Fibroblast of gingiva (primary cell): ENCODE measurements around the gene TIMM44.
"Not testable (repeated sequence)": the region's sequence is repeated elsewhere in the genome, so short reads cannot be mapped to it uniquely, and the experiment has no call there.

Source experiments
- DNase-seq: peaks from one replicate; pipeline ENCODE4 v3.0.0-alpha.2; 2011; ENCODE audit warnings: low read depth

Gene TIMM44

DNA sequence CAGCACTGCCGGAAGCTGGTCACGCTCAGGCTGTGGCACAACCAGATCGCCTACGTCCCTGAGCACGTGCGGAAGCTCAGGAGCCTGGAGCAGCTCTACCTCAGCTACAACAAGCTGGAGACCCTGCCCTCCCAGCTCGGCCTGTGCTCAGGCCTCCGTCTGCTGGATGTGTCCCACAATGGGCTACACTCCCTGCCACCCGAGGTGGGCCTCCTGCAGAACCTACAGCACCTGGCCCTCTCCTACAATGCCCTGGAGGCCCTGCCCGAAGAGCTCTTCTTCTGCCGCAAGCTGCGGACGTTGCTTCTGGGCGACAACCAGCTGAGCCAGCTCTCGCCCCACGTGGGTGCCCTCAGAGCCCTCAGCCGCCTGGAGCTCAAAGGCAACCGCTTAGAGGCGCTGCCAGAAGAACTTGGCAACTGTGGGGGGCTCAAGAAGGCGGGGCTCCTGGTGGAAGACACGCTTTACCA, 43.0 kb downstream of the TIMM44 start:
- no peak for DNase-seq

DNA sequence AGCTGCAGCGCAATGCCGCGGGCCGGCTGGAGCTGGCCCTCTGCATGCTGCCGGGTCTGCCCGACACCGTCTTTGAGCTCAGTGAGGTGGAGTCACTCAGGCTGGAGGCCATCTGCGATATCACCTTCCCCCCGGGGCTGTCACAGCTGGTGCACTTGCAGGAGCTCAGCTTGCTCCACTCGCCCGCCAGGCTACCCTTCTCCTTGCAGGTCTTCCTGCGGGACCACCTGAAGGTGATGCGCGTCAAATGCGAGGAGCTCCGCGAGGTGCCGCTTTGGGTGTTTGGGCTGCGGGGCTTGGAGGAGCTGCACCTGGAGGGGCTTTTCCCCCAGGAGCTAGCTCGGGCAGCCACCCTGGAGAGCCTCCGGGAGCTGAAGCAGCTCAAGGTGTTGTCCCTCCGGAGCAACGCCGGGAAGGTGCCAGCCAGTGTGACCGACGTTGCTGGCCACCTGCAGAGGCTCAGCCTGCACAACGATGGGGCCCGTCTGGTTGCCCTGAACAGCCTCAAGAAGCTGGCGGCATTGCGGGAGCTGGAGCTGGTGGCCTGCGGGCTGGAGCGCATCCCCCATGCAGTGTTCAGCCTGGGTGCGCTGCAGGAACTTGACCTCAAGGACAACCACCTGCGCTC, 43.6 kb downstream of the TIMM44 start:
- no peak for DNase-seq

DNA sequence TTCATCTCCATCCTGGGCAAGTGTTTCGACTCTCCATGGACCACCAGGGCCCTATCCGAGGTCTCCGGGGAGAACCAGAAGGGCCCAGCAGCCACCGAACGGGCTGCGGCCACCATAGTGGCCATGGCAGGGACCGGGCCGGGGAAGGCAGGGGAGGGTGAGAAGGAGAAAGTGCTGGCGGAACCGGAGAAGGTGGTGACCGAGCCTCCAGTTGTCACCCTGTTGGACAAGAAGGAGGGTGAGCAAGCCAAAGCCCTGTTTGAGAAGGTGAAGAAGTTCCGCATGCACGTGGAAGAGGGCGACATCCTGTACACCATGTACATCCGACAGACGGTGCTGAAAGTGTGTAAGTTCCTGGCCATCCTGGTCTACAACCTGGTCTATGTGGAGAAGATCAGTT, 44.5 kb downstream of the TIMM44 start:
- DNase-seq: no peak

DNA sequence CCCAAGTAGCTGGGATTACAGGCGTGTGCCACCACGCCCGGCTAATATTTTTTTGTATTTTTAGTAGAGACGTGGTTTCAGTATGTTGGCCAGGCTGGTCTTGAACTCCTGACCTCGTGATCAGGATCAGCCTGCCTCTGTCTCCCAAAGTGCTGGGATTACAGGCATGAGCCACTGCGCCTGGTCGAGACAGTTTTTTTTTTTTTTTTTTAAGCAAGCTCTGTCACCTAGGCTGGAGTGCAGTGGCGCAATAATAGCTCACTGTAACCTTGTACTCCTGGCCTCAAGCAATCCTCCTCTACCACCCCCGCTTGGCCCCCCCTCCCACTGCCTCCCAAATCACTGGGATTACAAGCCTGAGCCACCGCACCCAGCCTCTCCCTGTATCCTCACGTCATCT, 46.2 kb downstream of the TIMM44 start:
- no peak for DNase-seq

DNA sequence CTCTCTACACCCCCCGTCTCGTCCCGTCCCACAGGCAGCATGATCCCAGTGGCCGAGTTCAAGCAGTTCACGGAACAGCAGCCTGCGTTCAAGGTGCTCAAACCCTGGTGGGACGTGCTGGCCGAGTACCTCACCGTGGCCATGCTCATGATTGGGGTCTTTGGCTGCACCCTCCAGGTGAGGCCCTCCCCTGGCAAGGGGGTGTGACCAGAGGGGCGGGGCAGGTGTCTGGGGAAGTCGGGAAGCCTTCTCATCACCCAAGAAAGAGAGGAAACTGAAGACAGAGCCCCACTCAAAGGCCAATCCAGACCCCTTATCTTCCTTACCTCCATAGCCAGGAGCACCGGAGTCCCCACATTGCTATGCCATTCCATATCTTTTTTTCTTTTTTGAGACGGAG, 47.9 kb downstream of the TIMM44 start:
- no peak for DNase-seq

DNA sequence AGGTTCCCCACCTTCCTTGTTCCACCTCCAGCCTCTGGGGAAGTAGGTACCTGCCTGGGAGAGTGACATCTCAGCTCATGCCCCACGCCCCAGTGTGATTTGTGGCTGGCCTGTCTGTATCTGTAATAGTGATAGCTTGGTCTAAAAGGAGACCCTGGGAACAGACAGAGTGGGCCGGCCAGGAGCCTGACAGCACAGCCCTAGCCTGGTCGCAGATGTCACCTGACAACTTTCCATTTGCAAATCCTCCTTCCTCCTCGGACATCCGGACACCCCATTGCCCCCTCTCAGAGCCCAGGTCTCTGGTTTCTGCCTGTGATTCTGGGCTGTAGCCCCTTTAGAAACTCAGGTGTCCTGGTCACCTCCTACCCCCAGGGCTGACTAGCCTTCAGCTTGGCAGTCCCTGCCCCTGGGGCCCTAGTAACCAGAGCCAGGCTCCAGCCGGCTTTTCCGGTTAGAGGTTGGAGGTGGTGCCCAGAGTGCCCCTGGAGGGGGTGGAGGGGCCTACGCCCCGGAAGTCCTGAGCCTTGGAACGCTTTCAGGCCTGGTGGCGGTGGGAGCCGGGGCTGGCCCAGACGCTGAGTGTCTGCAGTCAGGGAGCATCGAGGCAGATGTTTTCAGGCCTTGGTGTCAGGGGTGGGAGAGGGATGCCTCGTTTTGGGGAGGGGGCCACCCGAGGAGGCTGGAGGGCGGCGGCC, 48.7 kb downstream of the TIMM44 start:
- DNase-seq: no peak

DNA sequence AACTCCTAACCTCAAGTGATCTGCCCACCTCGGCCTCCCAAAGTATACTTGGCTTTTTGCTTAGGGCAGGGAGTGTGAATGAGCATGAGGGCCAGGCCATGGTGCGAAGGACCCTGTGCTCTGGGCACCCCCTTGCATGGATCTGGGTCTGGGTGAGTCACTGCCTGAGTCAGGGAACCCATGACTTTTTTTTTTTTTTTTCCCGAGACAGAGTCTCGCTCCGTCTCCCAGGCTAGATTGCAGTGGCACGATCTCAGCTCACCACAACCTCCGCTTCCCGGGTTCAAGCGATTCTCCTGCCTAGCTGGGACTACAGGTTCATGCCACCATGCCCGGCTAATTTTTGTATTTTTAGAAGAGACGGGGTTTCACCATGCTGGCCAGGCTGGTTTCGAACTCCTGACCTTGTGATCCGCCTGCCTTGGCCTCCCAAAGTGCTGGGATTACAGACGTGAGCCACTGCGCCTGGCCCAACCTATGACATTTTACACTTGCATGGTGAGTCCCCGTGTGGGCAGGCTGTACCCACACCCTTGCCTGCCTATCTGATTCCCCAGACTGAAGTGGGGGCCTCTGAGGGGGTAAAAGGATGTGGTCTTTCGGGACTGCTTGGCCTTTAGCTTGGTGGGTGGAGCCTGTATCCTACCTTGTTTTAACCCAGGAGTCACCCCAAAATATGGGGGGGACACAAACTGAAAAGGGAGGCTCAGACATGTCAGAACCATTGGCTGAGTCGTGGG, 49.9 kb downstream of the TIMM44 start:
- DNase-seq: not testable (repeated sequence)

DNA sequence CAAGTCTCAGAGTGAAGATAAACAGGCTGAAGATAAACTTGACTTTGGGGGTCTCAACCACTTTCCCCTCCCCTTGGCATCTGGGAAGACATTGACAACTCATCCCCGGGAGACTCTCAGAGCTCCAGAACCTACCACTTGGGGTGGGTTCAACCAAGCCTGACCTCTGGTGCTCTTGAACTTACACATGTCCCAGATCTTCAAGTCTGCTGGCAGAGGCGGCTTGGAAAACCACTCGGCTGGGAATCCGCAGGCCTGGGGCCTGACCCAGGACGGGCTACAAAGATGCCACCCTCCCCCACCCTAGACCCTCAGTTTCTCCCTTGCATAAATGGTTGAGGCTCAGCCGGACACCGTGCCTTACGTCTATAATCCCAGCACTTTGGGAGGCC, 54.6 kb downstream of the TIMM44 start:
- no peak for DNase-seq

DNA sequence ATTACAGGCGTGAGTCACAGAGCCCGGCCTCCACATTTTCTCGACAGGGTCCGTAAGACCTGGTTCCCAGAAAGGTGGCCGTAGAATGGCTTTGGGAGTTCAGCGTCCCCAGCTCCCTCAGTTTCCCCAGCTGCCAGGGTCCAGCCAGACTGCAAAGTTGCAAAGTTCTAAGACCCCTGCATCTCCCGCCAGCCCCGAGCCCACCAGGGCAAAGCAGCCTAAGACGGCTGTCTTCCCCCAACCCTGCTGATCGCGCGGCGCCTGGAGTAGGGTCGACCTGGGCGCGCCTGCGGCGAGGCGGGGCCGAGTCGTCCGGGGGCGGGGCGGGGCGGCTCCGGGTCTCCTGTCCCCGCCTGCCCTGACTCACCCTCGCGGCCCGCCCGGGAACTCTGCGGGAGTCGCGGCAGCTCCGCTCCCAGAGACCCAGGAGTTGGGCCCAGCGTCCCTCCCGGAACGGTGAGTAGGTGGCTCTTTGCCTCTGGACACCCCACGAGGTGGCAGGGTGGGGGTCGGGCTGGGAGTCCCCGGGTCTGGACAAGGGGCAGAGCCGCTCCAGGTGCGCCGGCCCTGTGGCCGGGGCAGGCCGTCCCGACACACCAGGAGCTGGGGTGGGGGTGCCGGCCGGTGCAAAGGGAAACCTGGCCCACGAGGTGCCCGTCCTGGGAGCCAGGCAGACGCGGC, 55.2 kb downstream of the TIMM44 start, which contains the start of gene LRRC8E:
LRRC8E (plus strand) TSS at position 366 of the 681 bp plus-strand sequence. CDS start 7,094 bp downstream, outside the sequence.
- DNase-seq: peak; percentile 59

DNA sequence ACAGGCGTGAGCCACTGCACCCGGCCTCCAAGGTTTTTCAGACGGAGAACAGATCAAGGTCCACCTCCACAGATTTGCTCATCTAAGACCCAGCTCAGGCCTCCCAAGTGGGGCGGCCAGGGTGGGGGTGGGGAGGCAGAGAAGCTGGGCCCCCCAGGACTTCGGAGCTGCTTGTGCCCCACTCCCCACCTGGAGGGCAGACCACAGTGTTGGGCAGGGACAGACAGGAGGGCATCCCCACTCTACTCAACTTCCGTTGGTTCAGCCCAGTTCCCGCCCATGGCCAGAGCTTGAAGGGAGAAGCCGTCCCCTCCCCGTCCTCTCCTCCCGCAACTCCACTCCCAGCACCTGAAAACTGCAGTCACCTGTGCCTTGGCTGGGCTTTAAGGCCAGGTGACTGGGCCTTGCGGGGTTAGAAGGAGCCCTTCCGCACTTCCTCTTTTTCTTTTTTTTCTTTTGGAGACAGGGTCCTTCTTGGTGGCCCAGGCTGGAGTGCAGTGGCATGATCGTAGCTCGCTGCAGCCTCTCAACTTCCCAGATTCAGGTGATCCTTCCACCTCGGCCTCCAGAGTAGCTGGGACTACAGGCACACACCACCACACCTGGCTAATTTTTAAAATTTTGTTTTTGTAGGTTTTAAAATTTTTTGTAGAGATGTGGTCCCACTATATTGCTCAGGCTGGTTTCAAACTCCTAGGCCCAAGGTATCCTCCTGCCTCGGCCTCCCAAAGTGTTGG, 55.9 kb downstream of the TIMM44 start:
- DNase-seq: no peak

DNA sequence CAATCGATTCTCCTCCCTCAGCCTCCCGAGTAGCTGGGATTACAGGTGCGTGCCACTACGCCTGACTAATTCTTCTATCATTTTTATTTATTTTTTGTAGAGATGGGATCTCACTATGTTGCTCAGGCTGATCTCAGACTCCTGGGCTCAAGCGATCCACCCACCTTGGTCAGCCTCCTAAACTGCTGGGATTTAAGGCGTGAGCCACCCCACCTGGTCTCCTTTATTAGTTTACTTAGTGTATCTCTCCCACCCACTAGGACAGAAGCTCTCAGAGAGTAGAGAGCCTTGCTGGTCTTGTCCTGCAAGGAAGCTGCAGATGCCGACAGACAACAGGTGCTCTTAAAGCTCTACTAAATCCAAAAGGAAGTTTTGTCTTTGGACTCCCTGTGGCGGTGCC, 57.6 kb downstream of the TIMM44 start:
- DNase-seq: no peak

DNA sequence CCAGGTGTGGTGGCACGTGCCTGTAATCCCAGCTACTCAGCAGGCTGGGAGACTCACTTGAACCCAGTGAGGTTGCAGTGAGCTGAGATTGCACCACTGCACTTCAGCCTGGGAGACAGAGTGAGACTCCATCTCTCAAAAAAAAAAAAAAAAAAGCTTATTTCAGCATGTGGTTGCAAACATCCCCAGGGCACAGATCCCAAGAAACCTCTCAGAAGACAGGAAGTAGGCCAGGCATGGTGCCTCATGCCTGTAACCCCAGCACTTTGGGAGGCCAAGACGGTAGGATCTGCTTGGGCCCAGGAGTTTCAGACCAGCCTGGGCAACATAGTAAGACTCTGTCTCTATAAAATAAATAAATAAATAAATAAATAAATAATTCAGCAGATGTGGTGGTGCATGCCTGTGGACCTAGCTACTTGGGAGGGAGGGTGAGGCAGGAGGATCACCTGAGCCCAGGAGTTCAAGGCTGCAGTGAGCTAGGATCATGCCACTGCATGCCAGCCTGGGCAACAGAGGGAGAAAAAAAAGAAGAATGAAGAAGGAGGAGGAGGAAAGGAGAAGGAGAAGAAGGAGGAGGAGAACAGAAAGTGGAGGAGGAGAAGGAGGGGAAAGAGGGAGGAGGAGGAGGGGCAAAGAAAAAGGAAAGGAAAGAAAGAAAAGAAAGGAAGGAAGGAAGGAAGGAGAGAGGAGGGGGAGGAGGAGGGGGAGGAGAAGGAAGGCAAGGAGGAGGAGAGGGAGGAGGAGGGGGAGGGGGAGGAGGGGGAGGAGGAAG, 59.5 kb downstream of the TIMM44 start:
- peak; percentile 74 for DNase-seq

DNA sequence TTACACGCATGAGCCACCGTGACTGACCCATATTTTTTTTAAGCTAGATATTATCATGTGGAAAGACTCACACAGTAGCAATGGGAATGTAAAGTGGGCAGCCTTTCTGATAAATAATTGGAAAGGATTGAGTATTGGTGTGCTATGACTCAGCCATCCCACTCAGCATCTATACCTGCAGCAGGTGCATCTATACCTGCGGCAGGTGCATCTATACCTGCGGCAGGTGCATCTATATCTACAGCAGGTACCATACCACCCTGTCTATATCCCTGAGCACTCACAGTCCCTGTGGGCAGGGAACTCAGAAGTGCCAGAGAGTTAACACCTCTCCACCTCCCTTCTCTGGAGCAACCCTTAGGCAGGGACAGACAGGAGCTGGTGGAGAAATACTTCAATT, 60.4 kb downstream of the TIMM44 start:
- no peak for DNase-seq

DNA sequence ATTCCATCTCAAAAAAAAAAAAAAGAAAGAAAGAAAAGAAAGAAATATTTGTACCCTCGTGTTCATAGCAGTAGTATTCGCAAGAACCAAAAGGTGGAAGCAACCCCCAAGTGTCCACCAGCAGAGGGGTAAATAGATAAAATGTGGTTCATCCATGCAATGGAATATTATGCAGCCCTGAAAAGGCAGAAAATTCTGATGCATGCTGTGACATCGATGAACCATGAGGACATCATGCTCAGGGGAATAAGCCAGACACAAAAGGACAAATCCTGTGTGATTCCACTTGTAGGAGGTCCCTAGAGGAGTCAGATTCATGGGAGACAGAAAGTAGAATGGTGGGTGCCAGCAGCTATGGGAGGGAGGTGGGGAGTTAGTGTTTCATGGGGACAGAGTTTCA, 61.6 kb downstream of the TIMM44 start:
- DNase-seq: no peak

DNA sequence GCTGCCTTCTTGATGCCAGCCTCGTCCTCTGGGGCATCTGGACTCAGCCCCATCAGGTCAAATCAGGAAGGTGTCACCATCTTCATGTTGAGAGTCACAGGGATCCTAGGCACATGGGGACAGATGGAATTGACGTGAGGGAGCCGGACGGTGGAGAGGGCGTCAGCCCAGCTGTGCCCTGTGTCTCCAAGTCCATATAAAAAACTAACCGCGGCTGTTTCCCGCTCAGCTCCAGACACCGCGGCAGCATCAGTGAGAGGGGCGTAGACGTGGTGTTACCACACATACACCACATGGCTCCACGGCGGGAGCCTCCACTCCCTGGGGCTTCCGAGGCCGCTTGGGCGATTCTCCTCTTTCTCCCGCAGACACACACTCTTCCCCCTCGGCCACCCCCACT, 63.6 kb downstream of the TIMM44 start:
- no peak for DNase-seq

DNA sequence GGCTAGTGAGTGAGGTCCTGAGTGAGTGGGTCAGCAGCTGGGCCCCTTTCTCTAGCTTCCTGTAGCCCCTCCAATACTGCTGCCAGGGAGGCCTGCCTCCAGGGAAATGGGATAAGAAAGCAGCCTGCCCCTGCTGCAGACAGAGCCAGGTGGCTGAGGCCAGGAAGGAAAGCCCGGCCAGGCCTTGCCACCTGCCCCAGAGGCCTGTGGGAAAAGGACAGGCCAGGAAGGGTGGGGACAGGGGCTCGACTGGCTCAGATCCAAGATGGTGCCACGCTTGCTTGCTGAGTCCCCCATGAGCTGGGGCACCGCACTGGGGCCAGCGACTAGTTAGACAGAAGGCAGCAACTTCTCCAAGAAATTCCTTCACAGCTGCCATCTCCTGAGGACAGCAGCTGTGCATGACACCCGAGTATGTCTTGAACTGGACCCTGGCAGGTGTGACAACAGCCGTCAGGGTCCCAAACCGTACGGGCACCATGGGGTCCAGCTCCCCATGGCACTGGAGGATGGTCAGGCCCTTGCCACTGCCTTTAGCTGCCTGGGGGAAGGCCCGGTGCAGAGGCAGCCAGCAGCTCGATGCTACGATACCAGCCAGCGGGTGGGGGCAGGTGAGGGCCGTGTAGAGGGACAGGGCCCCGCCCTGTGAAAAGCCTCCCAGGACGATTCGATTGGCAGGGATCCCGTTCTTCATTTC, 64.2 kb downstream of the TIMM44 start:
- DNase-seq: no peak

DNA sequence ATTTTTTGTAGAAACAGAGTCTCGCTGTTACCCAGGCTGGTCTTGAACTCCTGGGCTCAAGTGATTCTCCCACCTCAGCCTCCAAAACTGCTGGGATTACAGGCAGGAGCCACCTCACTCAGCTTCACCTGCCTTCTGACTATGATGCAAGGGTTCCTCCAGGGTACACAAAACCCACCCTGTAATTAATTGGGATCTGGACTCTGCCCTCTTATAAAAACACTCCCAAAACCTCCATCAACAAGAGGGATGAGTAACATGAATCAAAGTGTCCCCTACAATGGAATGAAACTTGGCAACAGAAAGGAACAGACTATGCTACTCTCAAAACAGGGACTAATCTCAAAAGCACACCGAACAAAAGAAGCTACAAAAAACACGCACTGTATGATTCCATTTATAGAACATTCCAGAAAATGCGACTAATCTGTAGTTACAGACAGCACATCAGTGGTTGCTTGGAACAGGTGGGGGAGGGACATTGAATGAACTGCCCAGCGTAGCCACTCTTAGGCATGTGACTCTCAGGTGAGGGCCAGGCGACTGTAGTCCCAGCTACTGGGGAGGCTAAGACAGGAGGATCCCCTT, 66.1 kb downstream of the TIMM44 start:
- DNase-seq: no peak
